ENCODE results near the gene SSC4D.

SSC4D gene

DNA sequence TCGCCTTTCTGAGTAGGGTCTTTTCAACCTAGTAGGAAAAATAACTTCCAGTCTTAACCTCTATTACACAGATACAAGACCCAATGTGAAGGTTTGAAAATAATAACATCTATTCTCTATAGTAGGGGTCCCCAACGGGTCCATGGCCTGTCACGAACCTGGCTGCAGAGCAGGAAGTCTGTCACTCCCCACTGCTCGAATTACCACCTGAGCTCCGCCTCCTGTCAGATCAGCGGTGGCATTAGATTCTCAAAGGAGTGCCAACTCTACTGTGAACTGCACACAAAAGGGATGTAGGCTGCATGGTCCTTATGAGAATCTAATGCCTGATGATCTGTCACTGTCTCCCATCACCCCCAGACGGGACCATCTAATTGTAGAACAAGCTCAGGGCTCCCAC lies 58.1 kb downstream of the SSC4D start:
- no peak for DNase-seq

DNA sequence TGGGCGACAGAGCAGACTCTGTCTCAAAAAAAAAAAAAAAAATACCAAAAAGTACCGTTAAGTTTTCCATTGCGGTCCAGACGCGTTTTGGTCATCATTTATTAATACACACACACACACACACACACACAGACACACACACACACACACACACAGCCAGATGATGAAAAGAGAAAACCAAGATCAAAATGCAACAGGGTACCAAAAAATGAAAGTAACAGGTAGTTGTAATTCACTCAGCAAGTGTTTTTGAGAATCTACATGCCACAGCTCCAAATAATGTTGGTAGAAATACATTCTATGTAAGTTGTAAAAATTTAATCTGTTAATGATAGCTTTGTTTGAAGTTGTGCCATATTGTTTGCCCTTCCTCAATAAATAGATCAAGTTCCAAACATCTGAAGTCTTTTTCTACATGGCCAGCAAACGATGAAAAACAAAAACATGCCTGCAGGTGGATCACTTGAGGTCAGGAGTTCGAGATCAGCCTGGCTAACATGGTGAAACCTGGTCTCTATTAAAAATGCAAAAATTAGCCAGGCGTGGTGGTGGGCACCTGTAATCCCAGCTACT lies 60.1 kb downstream of the SSC4D start:
- no peak for DNase-seq

DNA sequence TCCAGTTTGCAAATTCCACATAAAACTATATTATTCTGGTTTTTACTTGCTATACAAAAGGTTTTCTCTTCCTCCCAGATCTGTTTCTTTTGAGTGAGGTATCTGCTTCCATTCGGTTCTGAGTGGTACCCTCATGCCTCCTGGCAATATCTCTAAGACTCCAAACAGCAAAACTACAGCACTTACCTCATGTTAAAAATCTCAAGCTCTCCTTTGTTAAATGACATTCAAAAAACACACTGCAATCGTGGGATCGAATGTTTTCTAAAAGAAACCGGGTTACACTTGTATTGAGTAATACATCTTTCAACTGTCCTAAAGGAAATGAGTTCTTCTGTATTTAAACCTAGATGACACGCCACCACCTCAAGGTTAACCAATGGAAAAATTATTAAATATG lies 61.8 kb downstream of the SSC4D start:
- no peak for DNase-seq

DNA sequence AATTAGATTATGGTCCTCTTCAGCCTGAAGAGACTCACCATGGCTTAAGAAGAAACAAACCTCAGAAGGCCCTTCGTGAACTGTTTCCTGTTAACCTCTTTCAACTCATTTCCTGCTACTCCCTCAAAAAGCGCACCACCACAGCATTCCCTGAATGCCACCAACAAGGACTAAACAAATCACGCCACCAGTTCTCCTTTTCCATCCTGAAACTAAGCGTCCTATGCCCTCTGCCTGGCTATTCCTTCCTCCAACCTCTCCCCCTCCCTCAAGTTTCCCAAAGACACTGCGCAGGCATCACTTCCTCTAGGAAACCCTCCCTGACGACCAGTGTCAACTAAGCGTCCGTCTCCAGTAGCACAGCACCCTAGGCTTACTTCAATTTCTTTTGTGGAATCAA lies 62.7 kb downstream of the SSC4D start:
- no peak for DNase-seq

DNA sequence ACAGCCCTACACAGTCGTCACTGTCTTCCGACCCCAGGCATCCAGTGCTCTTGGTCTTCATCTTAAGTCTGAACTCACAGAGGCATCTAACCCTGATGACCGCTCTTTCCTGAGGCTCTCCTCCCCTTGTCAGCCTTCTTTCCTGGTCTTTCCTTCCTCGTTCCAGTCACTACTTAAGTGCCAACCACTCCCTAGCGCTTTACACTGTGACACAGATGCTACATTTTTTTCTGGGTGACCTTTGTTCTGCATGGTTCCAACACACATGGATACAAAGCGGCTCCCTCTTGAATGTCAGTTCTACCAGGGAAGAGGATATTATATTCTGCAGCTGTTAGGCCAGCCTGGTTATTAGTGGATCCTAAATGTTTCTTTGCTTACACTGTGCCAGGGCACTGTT lies 63.4 kb downstream of the SSC4D start:
- DNase-seq: no peak

DNA sequence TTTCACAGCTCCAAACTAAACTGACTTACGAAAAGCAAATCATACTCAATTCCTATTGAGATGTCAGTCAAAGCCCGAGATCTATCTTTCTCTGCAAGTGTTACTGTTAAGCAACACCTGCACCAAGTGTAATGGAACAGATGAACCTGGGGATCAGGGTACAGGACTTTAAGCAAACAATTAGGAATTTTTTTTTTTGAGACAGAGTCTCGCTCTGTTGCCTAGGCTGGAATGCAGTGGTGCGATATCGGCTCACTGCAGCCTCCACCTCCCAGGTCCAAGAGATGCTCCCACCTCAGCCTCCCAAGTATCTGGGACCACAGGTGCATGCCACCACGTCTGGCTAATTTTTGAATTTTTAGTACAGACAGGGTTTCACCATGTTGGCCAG lies 65.6 kb downstream of the SSC4D start:
- DNase-seq: no peak

DNA sequence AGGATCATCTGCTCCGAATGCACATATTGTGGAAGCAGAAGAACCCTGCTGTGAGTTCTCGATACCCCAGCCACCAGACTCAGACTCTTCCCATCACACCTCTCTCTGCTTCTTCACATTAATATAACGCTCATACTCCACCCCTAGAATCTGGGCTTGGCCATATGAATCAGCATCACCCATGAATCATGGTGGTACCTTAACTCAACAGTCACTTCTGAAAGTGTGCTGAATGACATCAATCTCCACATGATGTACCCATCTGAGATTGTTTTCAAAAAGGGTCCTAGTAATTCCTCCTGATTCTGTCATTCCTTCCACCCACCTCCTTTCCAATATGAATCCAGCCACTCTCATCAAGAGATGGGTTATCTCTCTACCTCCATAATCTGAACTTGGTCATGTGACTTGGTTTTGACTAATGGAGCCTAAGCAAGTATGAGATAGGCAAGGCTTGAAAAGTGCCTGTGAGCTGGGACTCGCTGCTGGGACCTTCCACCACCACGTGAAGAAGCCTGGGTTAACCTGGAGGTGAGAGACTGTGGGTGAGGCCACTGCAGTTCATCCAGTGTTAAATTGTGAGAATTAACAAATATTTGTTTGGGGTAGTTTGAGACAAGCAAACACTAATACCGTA lies 66.1 kb downstream of the SSC4D start:
- DNase-seq: no peak

DNA sequence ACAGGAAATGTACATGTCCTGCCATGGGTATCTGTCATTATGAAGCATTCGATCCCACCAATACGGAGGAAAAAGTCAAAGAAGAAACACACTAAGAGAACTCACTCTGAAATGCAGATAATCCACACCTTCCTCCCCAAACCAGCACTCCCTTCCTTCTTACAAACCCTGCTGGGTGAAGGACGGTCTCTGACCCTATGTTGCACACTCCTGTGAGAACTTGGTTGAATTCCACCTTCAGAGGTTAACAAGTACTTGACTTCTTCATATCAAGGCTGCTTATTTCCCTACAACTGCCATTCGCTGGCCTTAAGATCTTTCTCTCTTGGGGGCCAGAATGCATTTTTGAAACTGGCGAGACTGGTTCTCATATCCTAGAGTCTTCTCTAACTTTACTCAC lies 67.3 kb downstream of the SSC4D start:
- DNase-seq: no peak

DNA sequence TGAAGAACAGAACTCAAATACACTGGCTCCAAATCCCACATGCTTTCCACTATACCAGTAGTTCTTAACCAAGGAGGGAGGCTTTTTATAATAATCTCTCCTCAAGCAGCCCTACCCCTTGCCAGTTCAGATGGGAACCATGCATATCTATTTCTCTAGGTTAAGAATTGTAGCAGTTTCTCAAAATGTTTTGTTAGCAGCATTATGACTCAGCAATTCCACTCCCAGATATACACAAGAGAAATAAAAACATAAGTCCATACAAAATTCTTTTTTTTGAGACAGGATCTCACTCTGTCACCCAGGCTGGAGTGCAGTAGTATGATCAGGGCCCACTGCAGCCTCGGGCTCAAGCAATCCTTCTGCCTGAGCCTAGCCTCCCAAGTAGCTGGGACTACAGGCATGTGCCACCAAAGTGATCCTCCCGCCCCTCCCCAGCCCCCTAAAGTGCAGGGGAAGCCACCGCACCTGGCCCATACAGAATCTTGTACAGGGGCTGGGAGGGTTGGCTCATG lies 68.8 kb downstream of the SSC4D start:
- no peak for DNase-seq
